ENCODE results near the gene PEAK1. TPM values are rescaled to one million over a fixed set of nuclear protein-coding genes. Genes with fewer than 3 reads are reported as not detected.

Gene PEAK1
- total RNA-seq, 4 donors from 2014 or later = 78.3 to 112 (median 95.2) TPM

DNA sequence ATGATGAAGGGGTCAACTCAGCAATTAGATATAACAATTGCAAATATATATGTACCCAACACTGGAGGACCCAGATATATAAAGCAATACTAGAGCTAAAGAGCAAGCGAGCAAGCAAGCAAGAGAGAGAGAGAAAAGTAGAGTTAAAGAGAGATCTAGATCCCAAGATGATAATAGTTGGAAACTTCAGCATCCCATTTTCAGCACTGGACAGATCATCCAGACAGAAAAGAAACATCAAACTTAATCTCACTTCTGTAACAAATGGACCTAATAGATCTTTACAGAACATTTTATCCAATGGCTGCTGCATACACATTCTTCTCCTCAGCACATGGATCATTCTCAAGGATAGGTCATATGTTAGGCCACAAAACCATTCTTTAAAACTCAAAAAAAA, 23.2 kb downstream of the PEAK1 start:
- 90 to 95% methylated on average over 1 of the region's 1 CpG for WGBS, 2 donors
- peaks cover 0 to 65% (median 19%) of the 10 kb centered on the region in 4 donors for H3K9me3 ChIP-seq
- no peak for TF ChIP-seq CTCF (IDR thresholded peaks at IDR 0.05)
- TF ChIP-seq POLR2A (IDR thresholded peaks at IDR 0.05) = no peak
- TF ChIP-seq EP300 (IDR thresholded peaks at IDR 0.05) = no peak

DNA sequence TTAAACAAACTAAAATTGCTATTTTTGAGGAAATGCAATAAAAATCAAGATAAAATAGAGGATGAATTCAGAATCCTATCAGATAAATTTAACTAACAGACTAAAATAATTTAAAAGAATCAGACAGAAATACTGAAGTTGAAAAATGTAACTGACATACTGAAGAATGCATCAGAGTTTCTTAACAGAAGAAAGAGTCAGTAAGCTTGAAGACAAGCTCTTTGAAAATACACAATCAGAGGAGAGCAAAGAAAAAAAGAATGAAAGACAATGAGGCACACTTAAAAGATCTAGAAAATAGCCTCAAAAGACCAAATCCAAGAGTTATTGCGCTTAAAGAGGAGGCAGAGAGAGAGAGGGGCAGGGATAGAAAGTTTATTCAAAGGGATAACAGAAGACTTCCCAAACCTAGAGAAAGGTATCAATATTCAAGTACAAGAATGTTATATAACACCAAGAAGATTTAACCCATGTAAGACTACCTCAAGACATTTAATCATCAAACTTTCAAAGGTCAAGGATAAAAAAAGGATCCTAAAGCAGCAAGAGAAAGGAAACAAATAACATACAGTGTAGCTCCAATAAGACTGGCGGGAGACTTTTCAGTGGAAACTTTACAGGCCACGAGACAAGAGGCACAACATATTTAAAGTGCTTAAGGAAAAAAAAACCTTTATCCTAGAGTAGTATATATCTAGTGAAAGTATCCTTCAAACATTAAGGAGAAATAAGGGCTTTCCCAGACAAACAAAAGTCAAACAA, 24.7 kb downstream of the PEAK1 start:
- Histone ChIP-seq H3K27ac (no peak overlapping the region), H3K36me3 (peaks cover 0 to 27% (median 0%) of the 10 kb centered on the region in 3 donors), H3K4me3 (no peak overlapping the region), H3K4me1 (peaks cover 0 to 21% (median 7%) of the 10 kb centered on the region in 4 donors), H3K27me3 (no peaks in the 10 kb centered on the region), H3K9me3 (peaks cover 0 to 60% (median 19%) of the 10 kb centered on the region in 4 donors)
- TF ChIP-seq CTCF (IDR thresholded peaks at IDR 0.05) (no peak), POLR2A (IDR thresholded peaks at IDR 0.05) (no peak), EP300 (IDR thresholded peaks at IDR 0.05) (no peak)
- DNase-seq (ENCODE audit: low spot score in 2 of 2) = no peak
- 95 to 96% methylated on average over 3 of the region's 3 CpGs for WGBS, 2 donors

More for the DNA sequence above, 23.2 kb downstream of the PEAK1 start:
- no peak for DNase-seq (ENCODE audit: low spot score in 2 of 2)
- Histone ChIP-seq H3K27me3 (no peaks in the 10 kb centered on the region), H3K27ac (no peak overlapping the region), H3K4me1 (peaks cover 0 to 8% (median 1%) of the 10 kb centered on the region in 4 donors), H3K36me3 (peaks cover 0 to 29% (median 0%) of the 10 kb centered on the region in 3 donors), H3K4me3 (no peak overlapping the region)

DNA sequence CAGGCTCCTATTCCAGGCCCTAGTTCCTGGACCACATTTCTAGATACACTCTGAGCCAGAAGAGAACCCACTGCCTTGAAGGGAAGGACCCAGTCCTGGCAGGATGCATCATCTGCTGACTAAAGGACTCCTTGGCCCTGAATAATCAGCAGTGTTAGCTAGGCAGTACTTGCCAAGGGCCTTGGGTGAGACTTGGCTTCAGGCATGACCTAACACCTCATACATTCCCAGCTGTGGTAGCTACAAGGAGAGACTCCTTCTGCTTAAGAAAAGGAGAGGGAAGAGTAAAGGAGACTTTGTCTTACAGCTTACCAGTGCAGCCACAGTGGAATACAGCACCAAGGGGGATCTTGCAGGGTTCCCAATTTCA, 26.4 kb downstream of the PEAK1 start:
- no peak for DNase-seq (ENCODE audit: low spot score in 2 of 2)
- no peak overlapping the region for H3K27ac ChIP-seq
- peaks cover 0 to 32% (median 7%) of the 10 kb centered on the region in 4 donors for H3K4me1 ChIP-seq
- peaks cover 0 to 43% (median 13%) of the 10 kb centered on the region in 4 donors for H3K9me3 ChIP-seq
- H3K4me3 ChIP-seq = no peak overlapping the region
- H3K27me3 ChIP-seq = no peaks in the 10 kb centered on the region
- peaks cover 0 to 20% (median 0%) of the 10 kb centered on the region in 3 donors for H3K36me3 ChIP-seq
- TF ChIP-seq EP300 (IDR thresholded peaks at IDR 0.05) (no peak), CTCF (IDR thresholded peaks at IDR 0.05) (no peak), POLR2A (IDR thresholded peaks at IDR 0.05) (no peak)

DNA sequence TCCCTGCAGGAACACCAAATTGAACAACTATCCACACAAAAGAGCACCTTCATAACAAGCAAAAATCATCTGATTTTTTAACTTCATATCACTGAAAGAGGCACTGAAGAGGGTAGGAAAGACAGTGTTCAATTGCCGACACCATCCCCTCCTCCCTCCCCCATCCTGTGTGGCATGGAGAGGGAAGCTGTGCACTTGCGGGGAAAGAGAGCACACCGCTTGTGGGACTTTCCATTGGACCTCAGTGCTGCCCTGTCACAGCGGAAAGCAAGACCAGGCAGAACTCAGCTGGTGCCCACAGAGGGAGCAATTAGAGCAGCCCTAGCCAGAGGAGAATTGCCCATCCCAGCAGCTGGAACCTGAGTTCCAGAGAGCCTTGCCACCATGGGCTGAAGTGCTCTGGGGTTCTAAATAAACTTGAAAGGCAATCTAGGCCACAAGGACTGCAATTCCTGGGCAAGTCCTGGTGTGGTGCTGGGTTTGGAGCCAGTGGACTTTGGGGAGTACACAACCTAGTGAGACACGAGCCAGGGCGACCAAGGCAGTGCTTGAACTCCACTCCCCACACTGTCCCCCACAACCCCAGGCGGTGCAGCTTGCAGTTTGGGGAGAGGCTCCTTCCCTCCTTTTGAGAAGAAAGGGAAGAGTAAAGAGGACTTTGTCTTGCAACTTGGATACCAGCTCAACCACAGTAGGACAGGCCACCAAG, 27.0 kb downstream of the PEAK1 start:
- Histone ChIP-seq H3K9me3 (peaks cover 0 to 38% (median 11%) of the 10 kb centered on the region in 4 donors), H3K4me1 (peaks cover 0 to 33% (median 7%) of the 10 kb centered on the region in 4 donors), H3K27ac (no peak overlapping the region), H3K36me3 (peaks cover 0 to 15% (median 0%) of the 10 kb centered on the region in 3 donors), H3K4me3 (no peak overlapping the region), H3K27me3 (no peaks in the 10 kb centered on the region)
- no peak for DNase-seq (ENCODE audit: low spot score in 2 of 2)
- TF ChIP-seq POLR2A (IDR thresholded peaks at IDR 0.05) = no peak
- TF ChIP-seq EP300 (IDR thresholded peaks at IDR 0.05) = no peak
- TF ChIP-seq CTCF (IDR thresholded peaks at IDR 0.05) = no peak
- 97 to 98% methylated on average over 7 of the region's 7 CpGs for WGBS, 2 donors
